AG04450 (cell line): ENCODE results near the gene GPRIN2. TPM values are rescaled to one million over a fixed set of nuclear protein-coding genes. Genes with fewer than 3 reads are reported as not detected.

Source experiments
- CTCF ChIA-PET: fragments of 300-600, 350-600 bp; formaldehyde crosslinking; extraction: SDS; loops from one replicate; lab custom pipeline; 2022; ENCODE audit warnings: antibody characterized with exemption, inconsistent platforms; lab: Charles Lee
- POLR2A ChIA-PET: fragments of 350-600 bp; formaldehyde crosslinking; extraction: SDS; loops from one replicate; lab custom pipeline; 2021; ENCODE audit warnings: antibody characterized with exemption, inconsistent platforms; lab: Yijun Ruan, JAX
- DNase-seq: peaks from one replicate; pipeline ENCODE4 v3.0.0-alpha.2; 2011; ENCODE audit warnings: low read depth, low spot score
- H3K27ac ChIP-seq: one replicate; pipeline ENCODE4 v1.5.1; 2012; ENCODE audit warnings: low read depth, low read length, control low read depth
- H3K27me3 ChIP-seq: one replicate; pipeline ENCODE4 v1.6.0; 2012; ENCODE audit warnings: low read length; ENCODE audit not compliant: control insufficient read depth, insufficient read depth
- H3K4me3 ChIP-seq: 2 replicates; pipeline ENCODE4 v1.5.1; 2011; ENCODE audit warnings: mild to moderate bottlenecking, low read depth, low read length, control low read depth
- H3K9me3 ChIP-seq: 2 replicates; pipeline ENCODE4 v1.5.1; 2012; ENCODE audit warnings: low read length; ENCODE audit not compliant: control insufficient read depth, insufficient read depth
- polyA plus RNA-seq: library from polyadenylated mRNA; depleted of rRNA; stranded (reverse); fragments of >200 nt; gene quantifications from 2 replicates; pipeline ENCODE4 v1.2.3, GENCODE V29; 2011
- TF ChIP-seq, protein P1 (sequence below): IDR thresholded peaks from 2 replicates; pipeline ENCODE4 v1.5.1; 2011; ENCODE audit warnings: low read depth, low read length, control low read depth, inconsistent platforms

GPRIN2 gene
- polyA plus RNA-seq, 1 experiment = not detected

GRCh38 chr10:46526682-46527038 is 29.8 kb downstream of the GPRIN2 start:
- H3K27ac ChIP-seq = no peak overlapping the region
- ChIA-PET CTCF (no interaction called here), POLR2A (no interaction called here)
- DNase-seq = no peak
- H3K4me3 ChIP-seq = no peak overlapping the region
- H3K27me3 ChIP-seq = no peaks in the 10 kb centered on the region
- H3K9me3 ChIP-seq = no peaks in the 10 kb centered on the region; the same call in 1 of the 2 replicates
- TF ChIP-seq, protein P1, sequence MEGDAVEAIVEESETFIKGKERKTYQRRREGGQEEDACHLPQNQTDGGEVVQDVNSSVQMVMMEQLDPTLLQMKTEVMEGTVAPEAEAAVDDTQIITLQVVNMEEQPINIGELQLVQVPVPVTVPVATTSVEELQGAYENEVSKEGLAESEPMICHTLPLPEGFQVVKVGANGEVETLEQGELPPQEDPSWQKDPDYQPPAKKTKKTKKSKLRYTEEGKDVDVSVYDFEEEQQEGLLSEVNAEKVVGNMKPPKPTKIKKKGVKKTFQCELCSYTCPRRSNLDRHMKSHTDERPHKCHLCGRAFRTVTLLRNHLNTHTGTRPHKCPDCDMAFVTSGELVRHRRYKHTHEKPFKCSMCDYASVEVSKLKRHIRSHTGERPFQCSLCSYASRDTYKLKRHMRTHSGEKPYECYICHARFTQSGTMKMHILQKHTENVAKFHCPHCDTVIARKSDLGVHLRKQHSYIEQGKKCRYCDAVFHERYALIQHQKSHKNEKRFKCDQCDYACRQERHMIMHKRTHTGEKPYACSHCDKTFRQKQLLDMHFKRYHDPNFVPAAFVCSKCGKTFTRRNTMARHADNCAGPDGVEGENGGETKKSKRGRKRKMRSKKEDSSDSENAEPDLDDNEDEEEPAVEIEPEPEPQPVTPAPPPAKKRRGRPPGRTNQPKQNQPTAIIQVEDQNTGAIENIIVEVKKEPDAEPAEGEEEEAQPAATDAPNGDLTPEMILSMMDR = no peak

GRCh38 chr10:46525824-46526681 is 30.4 kb downstream of the GPRIN2 start:
- no peaks in the 10 kb centered on the region for H3K27me3 ChIP-seq
- H3K9me3 ChIP-seq = no peaks in the 10 kb centered on the region; the same call in 1 of the 2 replicates
- no peak overlapping the region for H3K27ac ChIP-seq
- ChIA-PET POLR2A (no interaction called here), CTCF (no interaction called here)
- TF ChIP-seq, protein P1 = no peak
- H3K4me3 ChIP-seq = no peak overlapping the region
- no peak for DNase-seq

DNA sequence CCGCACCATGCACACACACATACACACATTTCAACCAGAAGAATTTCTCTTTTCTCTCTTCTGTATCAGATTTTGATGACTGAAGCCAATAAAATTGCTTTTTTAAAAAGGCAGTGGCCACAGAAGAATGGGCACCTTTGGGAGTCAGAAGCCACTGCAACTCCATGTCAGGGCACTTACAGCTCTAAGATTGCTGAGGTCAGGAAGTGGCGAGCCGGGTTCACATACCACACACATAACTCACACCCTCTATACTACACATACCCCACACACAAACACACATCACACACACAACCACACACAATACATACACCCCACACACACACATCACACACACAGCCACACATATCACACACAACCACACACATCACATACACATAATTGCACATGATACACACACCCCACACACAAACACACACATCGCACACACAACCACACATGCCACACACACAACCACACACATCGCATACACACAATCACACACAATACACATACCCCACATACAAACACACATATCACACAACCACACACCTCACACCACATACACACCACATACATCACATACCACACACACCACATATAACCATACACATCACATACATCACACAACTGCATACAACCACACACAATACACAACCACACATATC is 31.2 kb downstream of the GPRIN2 start:
- Histone ChIP-seq H3K27me3 (no peaks in the 10 kb centered on the region), H3K9me3 (no peaks in the 10 kb centered on the region; the same call in 1 of the 2 replicates), H3K4me3 (no peak overlapping the region), H3K27ac (peak overlapping the region; percentile 93)
- DNase-seq = peak; percentile 53
- TF ChIP-seq, protein P1 = no peak
- ChIA-PET CTCF (interaction anchor here (1.6 kb wide), 1 partner anchor 14 kb away, joined by 3 read pairs; no protein-coding TSS in a partner anchor), POLR2A (interaction anchor here (1.7 kb wide), 1 partner anchor 9 kb away, joined by 7 read pairs; no protein-coding TSS in a partner anchor)

- Histone ChIP-seq H3K9me3 (no peaks in the 10 kb centered on the region; the same call in 1 of the 2 replicates), H3K27me3 (no peaks in the 10 kb centered on the region), H3K27ac (peak overlapping the region; percentile 93), H3K4me3 (no peak overlapping the region)
- peak; percentile 27 for DNase-seq
- ChIA-PET CTCF (interaction anchor here (1.6 kb wide), 1 partner anchor 14 kb away, joined by 3 read pairs; no protein-coding TSS in a partner anchor), POLR2A (interaction anchor here (0.6 to 1.7 kb wide), 3 partner anchors 8 to 21 kb away, joined by 3 to 7 read pairs (median 3); no protein-coding TSS in a partner anchor)
- TF ChIP-seq, protein P1 = no peak
Measured at GRCh38 chr10:46524472-46525176, 31.8 kb downstream of the GPRIN2 start.
